HG02623 (cell line): ENCODE results near the gene PALM3.

Source experiments
- ATAC-seq: cut with Tn5 transposase; IDR thresholded peaks from one replicate; pipeline ENCODE4 v1.9.1; 2021; ENCODE audit warnings: moderate library complexity; ENCODE audit not compliant: unreplicated experiment

Gene PALM3

DNA sequence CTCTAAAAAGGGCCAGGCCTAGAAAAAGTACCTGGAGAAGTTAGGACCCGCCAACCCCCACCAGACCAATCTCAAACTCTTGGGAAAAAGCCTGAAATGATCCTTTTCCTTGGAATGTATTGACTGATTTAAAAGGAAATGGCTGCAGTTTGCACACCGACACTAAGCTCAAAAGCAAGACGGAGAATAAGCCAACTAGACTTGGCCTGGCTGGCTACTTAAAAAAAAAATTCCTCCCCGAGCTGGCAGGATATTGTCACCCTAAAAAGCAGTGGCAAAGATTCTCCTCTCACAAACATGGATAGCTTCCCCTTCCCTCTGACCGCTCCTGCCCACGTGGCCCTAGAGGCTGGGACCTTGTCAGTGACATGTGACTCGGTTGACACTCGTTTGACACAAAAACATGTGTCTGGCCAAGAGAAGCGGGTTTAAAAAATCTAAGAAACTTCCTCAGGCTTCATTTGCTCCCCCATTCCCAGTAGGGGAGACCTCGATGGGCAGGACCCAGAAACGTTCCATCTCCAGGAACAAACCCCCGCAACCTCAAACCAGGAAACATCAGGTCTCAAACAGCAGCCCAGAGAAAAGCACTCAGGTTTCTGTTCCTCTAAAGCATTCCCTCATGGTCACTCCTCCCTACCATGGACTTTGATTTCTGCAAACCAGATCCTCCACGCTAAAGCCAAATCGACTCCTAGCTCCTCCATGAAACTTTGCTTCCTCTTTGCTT lies 57.1 kb downstream of the PALM3 start:
- ATAC-seq: no peak
